WTC11 (cell line): ENCODE measurements around the gene FAM111A. TPM values are rescaled to one million over a fixed set of nuclear protein-coding genes. Genes with fewer than 3 reads are reported as not detected.

Experiments used
- ATAC-seq: fragments of 200-7000 bp; cut with Tn5 transposase; 2 replicates; pipeline ENCODE4 v1.10.0; 2021; ENCODE audit warnings: mild to moderate bottlenecking, moderate library complexity
- CTCF ChIA-PET: fragments of 300-600 bp; sonication (Branson Sonifier 250); formaldehyde crosslinking; loops from one replicate; lab custom pipeline; 2021; ENCODE audit warnings: antibody characterized with exemption; lab: Charles Lee
- POLR2A ChIA-PET: fragments of 350-600 bp; sonication (Branson Sonifier 250); formaldehyde crosslinking; loops from one replicate; lab custom pipeline; 2021; ENCODE audit warnings: antibody characterized with exemption; lab: Charles Lee
- DNase-seq: peaks from one replicate; pipeline ENCODE4 v3.0.0; 2021; ENCODE audit warnings: low spot score
- H3K27ac Mint-ChIP-seq: 2 replicates; pipeline ENCODE4 v1.8.0; 2021; ENCODE audit warnings: mixed read lengths
- H3K27me3 Mint-ChIP-seq: 2 replicates; pipeline ENCODE4 v1.8.0; 2021; ENCODE audit warnings: low read depth, mild to moderate bottlenecking, moderate library complexity, mixed read lengths
- H3K36me3 Mint-ChIP-seq: 2 replicates; pipeline ENCODE4 v1.8.0; 2021; ENCODE audit warnings: mixed read lengths
- H3K4me1 Mint-ChIP-seq: 2 replicates; pipeline ENCODE4 v1.8.0; 2022; ENCODE audit warnings: mixed read lengths
- H3K4me3 Mint-ChIP-seq: 2 replicates; pipeline ENCODE4 v1.8.0; 2021; ENCODE audit warnings: mild to moderate bottlenecking, moderate library complexity, mixed read lengths
- H3K9me3 Mint-ChIP-seq: 2 replicates; pipeline ENCODE4 v1.8.0; 2021; ENCODE audit warnings: mixed read lengths
- ATF1 ChIP-seq: sonication (generic); formaldehyde crosslinking; IDR thresholded peaks from 2 replicates; pipeline ENCODE4 v1.8.1; 2023; ENCODE audit warnings: mild to moderate bottlenecking, moderate library complexity, missing genetic modification reagents
- E2F1 ChIP-seq: sonication (generic); formaldehyde crosslinking; IDR thresholded peaks from 2 replicates; pipeline ENCODE4 v1.8.0; 2022; ENCODE audit warnings: mild to moderate bottlenecking, missing genetic modification reagents
- ESRRA ChIP-seq: sonication (generic); formaldehyde crosslinking; IDR thresholded peaks from 2 replicates; pipeline ENCODE4 v1.8.1; 2022; ENCODE audit warnings: mild to moderate bottlenecking, missing genetic modification reagents, borderline replicate concordance
- GABPB1 ChIP-seq: sonication (generic); formaldehyde crosslinking; IDR thresholded peaks from 2 replicates; pipeline ENCODE4 v1.8.1; 2023; ENCODE audit warnings: mild to moderate bottlenecking, missing genetic modification reagents
- GTF2I ChIP-seq: fragments of 250-450 bp; sonication (Bioruptor Pico); conservative IDR thresholded peaks from 2 replicates; pipeline ENCODE4 v1.4.0; 2021; ENCODE audit warnings: mild to moderate bottlenecking
- HMGA2 ChIP-seq: fragments of 250-450 bp; sonication (Bioruptor Pico); IDR thresholded peaks from 2 replicates; pipeline ENCODE4 v1.4.0; 2021; ENCODE audit warnings: mild to moderate bottlenecking, moderate library complexity
- HMGXB4 ChIP-seq: sonication (generic); formaldehyde crosslinking; IDR thresholded peaks from 2 replicates; pipeline ENCODE4 v1.8.1; 2023; ENCODE audit warnings: mild to moderate bottlenecking, moderate library complexity, missing genetic modification reagents
- IRF1 ChIP-seq: sonication (generic); formaldehyde crosslinking; IDR thresholded peaks from 2 replicates; pipeline ENCODE4 v1.8.0; 2023; ENCODE audit warnings: missing genetic modification reagents
- IRF2 ChIP-seq: sonication (generic); formaldehyde crosslinking; IDR thresholded peaks from 2 replicates; pipeline ENCODE4 v1.8.0; 2022; ENCODE audit warnings: low read depth, missing genetic modification reagents, borderline replicate concordance
- JUN ChIP-seq: sonication (generic); formaldehyde crosslinking; IDR thresholded peaks from 2 replicates; pipeline ENCODE4 v1.8.0; 2023; ENCODE audit warnings: mild to moderate bottlenecking, missing genetic modification reagents
- MXD4 ChIP-seq: fragments of 250-450 bp; sonication (Bioruptor Pico); IDR thresholded peaks from 2 replicates; pipeline ENCODE4 v1.8.0; 2021; ENCODE audit warnings: mild to moderate bottlenecking, moderate library complexity, borderline replicate concordance
- NFATC4 ChIP-seq: fragments of 250-450 bp; sonication (Bioruptor Pico); IDR thresholded peaks from 2 replicates; pipeline ENCODE4 v1.9.0; 2021; ENCODE audit warnings: mild to moderate bottlenecking
- NFYB ChIP-seq: sonication (generic); formaldehyde crosslinking; conservative IDR thresholded peaks from 2 replicates; pipeline ENCODE4 v1.8.0; 2022; ENCODE audit warnings: low read depth, missing genetic modification reagents
- PRDM15 ChIP-seq: sonication (generic); formaldehyde crosslinking; IDR thresholded peaks from 2 replicates; pipeline ENCODE4 v1.8.0; 2022; ENCODE audit warnings: missing genetic modification reagents
- SMAD3 ChIP-seq: sonication (generic); formaldehyde crosslinking; IDR thresholded peaks from 2 replicates; pipeline ENCODE4 v1.8.0; 2022; ENCODE audit warnings: missing genetic modification reagents, mild to moderate bottlenecking, borderline replicate concordance
- ZNF121 ChIP-seq: sonication (generic); formaldehyde crosslinking; IDR thresholded peaks from 2 replicates; pipeline ENCODE4 v1.8.0; 2023; ENCODE audit warnings: missing genetic modification reagents
- ZNF232 ChIP-seq: sonication (generic); formaldehyde crosslinking; IDR thresholded peaks from 2 replicates; pipeline ENCODE4 v1.8.0; 2022; ENCODE audit warnings: mild to moderate bottlenecking, missing genetic modification reagents
- ZNF281 ChIP-seq: sonication (generic); formaldehyde crosslinking; IDR thresholded peaks from 2 replicates; pipeline ENCODE4 v1.8.0; 2023; ENCODE audit warnings: mild to moderate bottlenecking, missing genetic modification reagents
- ZNF317 ChIP-seq: sonication (generic); formaldehyde crosslinking; IDR thresholded peaks from 2 replicates; pipeline ENCODE4 v1.8.1; 2023; ENCODE audit warnings: low read depth, mild to moderate bottlenecking, moderate library complexity, missing genetic modification reagents, borderline replicate concordance
- total RNA-seq: library from RNA; stranded (reverse); gene quantifications from 3 replicates; pipeline ENCODE4 v1.2.3, GENCODE V29; 2021
- TF ChIP-seq, protein P1 (sequence below): sonication (generic); formaldehyde crosslinking; IDR thresholded peaks from 2 replicates; pipeline ENCODE4 v1.8.1; 2022; ENCODE audit warnings: missing genetic modification reagents, borderline replicate concordance
- TF ChIP-seq, protein P2 (sequence below): sonication (generic); formaldehyde crosslinking; IDR thresholded peaks from 2 replicates; pipeline ENCODE4 v1.8.0; 2022; ENCODE audit warnings: mild to moderate bottlenecking, missing genetic modification reagents
- TF ChIP-seq, protein P3 (sequence below): sonication (generic); formaldehyde crosslinking; IDR thresholded peaks from 2 replicates; pipeline ENCODE4 v1.8.1; 2023; ENCODE audit warnings: mild to moderate bottlenecking, missing genetic modification reagents

Gene FAM111A
- total RNA-seq, 1 experiment from 2014 or later, result 18.8 TPM

DNA sequence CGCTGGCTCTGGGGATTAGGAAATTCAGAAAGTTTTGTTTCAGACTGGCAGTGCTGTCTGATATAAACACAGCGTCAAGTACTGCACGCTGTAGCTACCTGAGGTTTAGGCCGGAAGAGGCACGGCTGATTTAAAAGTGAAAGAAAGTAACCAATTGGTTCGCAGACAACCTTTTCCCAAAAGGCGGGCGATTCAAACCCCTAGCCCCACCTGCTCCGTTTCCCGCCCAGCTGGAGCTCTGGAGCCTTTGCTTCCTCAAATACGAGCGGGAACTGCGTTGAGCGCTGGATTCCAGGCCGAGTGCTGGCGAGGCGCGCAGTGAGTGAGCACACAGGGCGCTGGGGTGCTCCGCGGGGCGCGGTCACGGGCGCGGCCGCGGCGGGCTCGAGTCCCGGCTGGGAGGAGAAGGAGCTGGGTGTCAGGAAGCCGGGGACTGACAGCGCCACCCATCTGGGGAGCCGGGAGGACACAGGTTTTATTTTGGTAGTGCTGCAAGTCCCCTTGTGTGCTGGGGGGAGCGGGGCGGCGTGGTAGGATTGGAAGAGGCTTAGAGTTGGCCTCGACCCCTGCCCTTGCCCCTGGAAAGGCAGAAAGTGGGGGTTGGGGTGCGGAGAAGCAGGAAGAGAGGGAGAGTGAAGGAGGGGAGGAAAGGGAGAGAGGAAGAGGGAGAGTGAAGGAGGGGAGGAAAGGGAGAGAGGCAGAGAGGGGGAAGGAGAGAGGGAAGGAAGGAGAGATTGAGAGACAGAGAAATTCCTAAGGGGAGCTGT lies 2.1 kb downstream of the FAM111A start:
- Mint-ChIP-seq H3K27me3 (peaks cover 13% of the 10 kb centered on the region), H3K36me3 (peaks cover 20% of the 10 kb centered on the region), H3K9me3 (peaks cover 5% of the 10 kb centered on the region; the same call in 1 of the 2 replicates), H3K4me3 (peak overlapping the region; percentile 86), H3K4me1 (peaks cover 42% of the 10 kb centered on the region), H3K27ac (peak overlapping the region; percentile 89)
- ATAC-seq (peak; percentile 42), DNase-seq (peak; percentile 85)
- ChIA-PET POLR2A (interaction anchor here (0.8 to 1.5 kb wide), 7 partner anchors 14 to 239 kb away, joined by 3 to 6 read pairs (median 4); partner anchors contain the start of genes DTX4 and FAM111B), CTCF (interaction anchor here (0.6 to 4.7 kb wide), 17 partner anchors 9 to 621 kb away, joined by 3 to 46 read pairs (median 7); partner anchors contain the start of genes DTX4 and FAM111B)
- TF ChIP-seq HMGXB4 (peak; percentile 92), E2F1 (CRISPR knock-in tag) (peak; percentile 98), SMAD3 (CRISPR knock-in tag) (peak; percentile 97), JUN (CRISPR knock-in tag) (peak; percentile 92), GTF2I (no peak), NFYB (CRISPR knock-in tag) (peak; percentile 61), ATF1 (CRISPR knock-in tag) (peak; percentile 94), ZNF121 (CRISPR knock-in tag) (no peak), IRF2 (peak; percentile 87; the same call in 1 of the 2 replicates), GABPB1 (CRISPR knock-in tag) (no peak), PRDM15 (CRISPR knock-in tag) (peak; percentile 38), ESRRA (CRISPR knock-in tag) (peak; percentile 95), HMGA2 (CRISPR knock-in tag) (no peak), ZNF281 (CRISPR knock-in tag) (peak; percentile 98), ZNF232 (peak; percentile 95; the same call in 1 of the 2 replicates), NFATC4 (CRISPR knock-in tag) (no peak), MXD4 (no peak), IRF1 (peak; percentile 87), ZNF317 (CRISPR knock-in tag) (peak; percentile 82)
- TF ChIP-seq, protein P1, sequence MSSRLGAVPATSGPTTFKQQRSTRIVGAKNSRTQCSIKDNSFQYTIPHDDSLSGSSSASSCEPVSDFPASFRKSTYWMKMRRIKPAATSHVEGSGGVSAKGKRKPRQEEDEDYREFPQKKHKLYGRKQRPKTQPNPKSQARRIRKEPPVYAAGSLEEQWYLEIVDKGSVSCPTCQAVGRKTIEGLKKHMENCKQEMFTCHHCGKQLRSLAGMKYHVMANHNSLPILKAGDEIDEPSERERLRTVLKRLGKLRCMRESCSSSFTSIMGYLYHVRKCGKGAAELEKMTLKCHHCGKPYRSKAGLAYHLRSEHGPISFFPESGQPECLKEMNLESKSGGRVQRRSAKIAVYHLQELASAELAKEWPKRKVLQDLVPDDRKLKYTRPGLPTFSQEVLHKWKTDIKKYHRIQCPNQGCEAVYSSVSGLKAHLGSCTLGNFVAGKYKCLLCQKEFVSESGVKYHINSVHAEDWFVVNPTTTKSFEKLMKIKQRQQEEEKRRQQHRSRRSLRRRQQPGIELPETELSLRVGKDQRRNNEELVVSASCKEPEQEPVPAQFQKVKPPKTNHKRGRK (CRISPR knock-in tag), result no peak
- TF ChIP-seq, protein P2, sequence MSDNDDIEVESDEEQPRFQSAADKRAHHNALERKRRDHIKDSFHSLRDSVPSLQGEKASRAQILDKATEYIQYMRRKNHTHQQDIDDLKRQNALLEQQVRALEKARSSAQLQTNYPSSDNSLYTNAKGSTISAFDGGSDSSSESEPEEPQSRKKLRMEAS (CRISPR knock-in tag), result peak; percentile 99
- TF ChIP-seq, protein P3, sequence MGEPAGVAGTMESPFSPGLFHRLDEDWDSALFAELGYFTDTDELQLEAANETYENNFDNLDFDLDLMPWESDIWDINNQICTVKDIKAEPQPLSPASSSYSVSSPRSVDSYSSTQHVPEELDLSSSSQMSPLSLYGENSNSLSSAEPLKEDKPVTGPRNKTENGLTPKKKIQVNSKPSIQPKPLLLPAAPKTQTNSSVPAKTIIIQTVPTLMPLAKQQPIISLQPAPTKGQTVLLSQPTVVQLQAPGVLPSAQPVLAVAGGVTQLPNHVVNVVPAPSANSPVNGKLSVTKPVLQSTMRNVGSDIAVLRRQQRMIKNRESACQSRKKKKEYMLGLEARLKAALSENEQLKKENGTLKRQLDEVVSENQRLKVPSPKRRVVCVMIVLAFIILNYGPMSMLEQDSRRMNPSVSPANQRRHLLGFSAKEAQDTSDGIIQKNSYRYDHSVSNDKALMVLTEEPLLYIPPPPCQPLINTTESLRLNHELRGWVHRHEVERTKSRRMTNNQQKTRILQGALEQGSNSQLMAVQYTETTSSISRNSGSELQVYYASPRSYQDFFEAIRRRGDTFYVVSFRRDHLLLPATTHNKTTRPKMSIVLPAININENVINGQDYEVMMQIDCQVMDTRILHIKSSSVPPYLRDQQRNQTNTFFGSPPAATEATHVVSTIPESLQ (CRISPR knock-in tag), result no peak
